ENCODE results near the gene POLR2E. TPM values are rescaled to one million over a fixed set of nuclear protein-coding genes. Genes with fewer than 3 reads are reported as not detected.

The POLR2E gene
- total RNA-seq, 1 experiment from 2014 or later: 261 TPM

DNA sequence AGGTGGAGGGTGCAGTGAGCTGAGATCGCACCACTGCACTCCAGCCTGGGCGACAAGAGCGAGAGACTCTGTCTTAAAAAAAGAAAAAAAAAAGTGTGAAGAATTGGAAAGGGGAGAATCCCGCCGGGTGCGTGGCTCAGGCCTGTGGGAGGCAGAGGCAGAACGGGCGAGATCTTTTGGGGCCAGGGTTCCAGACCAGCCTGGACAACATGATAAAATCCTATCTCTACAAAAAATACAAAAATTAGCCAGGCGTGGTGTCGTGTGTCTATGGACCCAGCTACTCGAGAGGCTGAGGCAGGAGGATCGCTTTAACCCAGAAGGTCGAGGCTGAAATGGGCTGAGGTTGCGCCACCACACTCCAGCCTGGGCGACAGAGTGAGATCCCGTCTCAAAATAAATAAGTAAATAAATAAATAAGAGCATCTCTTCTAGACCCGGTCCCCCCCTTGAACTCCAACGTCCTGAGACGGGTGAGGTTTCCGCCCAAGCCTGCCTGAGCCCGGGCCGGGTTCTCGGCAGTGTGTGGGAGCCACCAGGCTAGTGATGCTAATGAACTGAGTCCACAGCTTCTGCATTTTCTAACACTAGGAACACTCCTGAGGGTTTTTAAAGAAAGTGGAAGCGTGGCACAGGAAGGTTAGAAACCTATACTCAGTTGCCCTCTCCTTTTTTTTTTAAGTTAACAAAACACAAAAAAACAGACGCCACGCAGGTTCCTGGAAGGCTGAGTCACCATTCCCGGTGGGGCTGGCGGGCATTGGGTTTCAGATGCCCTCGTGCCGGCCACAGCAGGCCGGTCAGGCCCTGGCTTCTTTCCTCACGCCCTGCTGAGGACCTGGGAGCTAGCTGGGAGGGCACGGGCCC, 30.7 kb upstream of the POLR2E start:
- no peak overlapping the region for H2AFZ ChIP-seq (ENCODE audit: low read length)
- no peak overlapping the region for H2BK12ac ChIP-seq (ENCODE audit: insufficient read length, low read depth, low read length)
- H3K18ac ChIP-seq (ENCODE audit: insufficient read length, low read depth, low read length): no peak overlapping the region
- H3K4me2 ChIP-seq (ENCODE audit: insufficient read depth, insufficient read length, low read length): no peak overlapping the region
- no peak overlapping the region for H2AK5ac ChIP-seq (ENCODE audit: insufficient read length, low read length)
- TF ChIP-seq CTCF (conservative IDR thresholded peaks at IDR 0.05): no peak
- Mint-ChIP-seq H3K4me1 (peaks cover 2 to 7% of the 10 kb centered on the region in 2 experiments; a peak in 3 of 4 replicates), H3K27ac (peak overlapping the region in 1 of 3 experiments; percentile 72; a peak in 2 of 7 replicates), H3K9me3 (no peaks in the 10 kb centered on the region; a peak in 1 of 5 replicates), H3K4me3 (no peak overlapping the region; a peak in 1 of 5 replicates), H3K36me3 (ENCODE audit: insufficient read depth in 1 of 3, low read depth in 3 of 3) (peaks cover 10 to 32% (median 27%) of the 10 kb centered on the region in 3 experiments; a peak in 6 of 7 replicates), H3K27me3 (ENCODE audit: low read depth) (no peaks in the 10 kb centered on the region)
- no peak overlapping the region for H4K8ac ChIP-seq (replicated peaks; ENCODE audit: insufficient read length, low read depth, low read length)
- no peaks in the 10 kb centered on the region; the same call in 1 of the 2 replicates for H3K79me2 ChIP-seq (ENCODE audit: insufficient read depth, low read length)
- H4K91ac ChIP-seq (ENCODE audit: insufficient read length, low read depth, low read length): no peak overlapping the region
- no peak for DNase-seq
- H3K9ac ChIP-seq (ENCODE audit: extremely low read depth, insufficient read length, low read length): no peak overlapping the region
- no peaks in the 10 kb centered on the region for H3K79me1 ChIP-seq (ENCODE audit: insufficient read depth, low read depth, low read length, poor library complexity, severe bottlenecking)
- H3K23me2 ChIP-seq (ENCODE audit: insufficient read length, low read depth, low read length, poor library complexity, severe bottlenecking): no peaks in the 10 kb centered on the region
- H3K23ac ChIP-seq (ENCODE audit: insufficient read length, low read depth, low read length): no peak overlapping the region
- no peak overlapping the region for H2BK20ac ChIP-seq (ENCODE audit: low read depth, low read length, poor library complexity, severe bottlenecking)
- H4K5ac ChIP-seq (ENCODE audit: insufficient read length, low read depth, low read length): no peak overlapping the region
- H4K20me1 ChIP-seq (ENCODE audit: control insufficient read depth, insufficient read depth, insufficient read length): no peaks in the 10 kb centered on the region
- H2BK15ac ChIP-seq (ENCODE audit: low read depth, low read length): no peak overlapping the region
- no peaks in the 10 kb centered on the region for H3K4me1 ChIP-seq (ENCODE audit: insufficient read depth, low read length)
- no peak overlapping the region for H3K4ac ChIP-seq (ENCODE audit: low read depth, low read length)
- H2BK5ac ChIP-seq (ENCODE audit: insufficient read length, low read length): no peak overlapping the region
- no peak overlapping the region for H3K14ac ChIP-seq (ENCODE audit: insufficient read depth, low read length)
- WGBS (ENCODE audit: extremely low coverage, insufficient read length, low lambda C conversion rate): no CpG with 5 or more reads among the region's 33 CpGs
- H2BK120ac ChIP-seq (ENCODE audit: low read depth, low read length, poor library complexity, severe bottlenecking): no peak overlapping the region
- H3T11ph ChIP-seq (ENCODE audit: low read length): no peak overlapping the region
- H3K56ac ChIP-seq (ENCODE audit: insufficient read length, low read depth, low read length): no peak overlapping the region
- H3K27me3 ChIP-seq (ENCODE audit: insufficient read depth, low read length): no peaks in the 10 kb centered on the region
- H3K27ac ChIP-seq (ENCODE audit: insufficient read length, low read depth, low read length): no peak overlapping the region
- H3K9me3 ChIP-seq (ENCODE audit: control insufficient read depth, low read depth, low read length): no peaks in the 10 kb centered on the region
